HepG2 (cell line): Measurements from ENCODE around the gene SLC18A3. TPM values are rescaled to one million over a fixed set of nuclear protein-coding genes. Genes with fewer than 3 reads are reported as not detected.

ENCODE experiments used
- ATAC-seq: fragments of 200-7000 bp; cut with Tn5 transposase; 3 replicates; pipeline ENCODE4 v1.9.1; 2020; ENCODE audit warnings: mild to moderate bottlenecking, moderate library complexity
- BruUV-seq: library from RNA; stranded (reverse); fragments of 400-500 nt; replicated peaks from 2 replicates; lab custom pipeline; 2021; lab: Mats Ljungman, UMichigan
- CTCF ChIA-PET: fragments of 300-600 bp; formaldehyde crosslinking; extraction: SDS; loops from one replicate; lab custom pipeline; 2021; ENCODE audit warnings: low total read pairs, inconsistent platforms, low intra/inter-chr PET ratio; lab: Yijun Ruan, JAX
- POLR2A ChIA-PET: fragments of 350-600 bp; sonication (Branson Sonifier 250); formaldehyde crosslinking; loops from one replicate; lab custom pipeline; 2020; ENCODE audit warnings: antibody characterized with exemption, inconsistent platforms; lab: Yijun Ruan, JAX
- DNase-seq: peaks from one replicate; pipeline ENCODE4 v3.0.0-alpha.2; 2015; ENCODE audit warnings: low spot score
- FAIRE-seq: peaks from 3 replicates; lab custom pipeline; 2011; peaks lifted over from hg19 to GRCh38; lab: Jason Lieb, UNC
- H2AFZ ChIP-seq: one replicate; pipeline ENCODE4 v1.6.1; 2011; ENCODE audit warnings: low read length, inconsistent platforms
- H3K27ac ChIP-seq: fragments of 300-600 bp; 3 replicates; pipeline ENCODE4 v1.8.0; 2011; ENCODE audit warnings: mixed run types, mild to moderate bottlenecking, mixed read lengths, low read length, inconsistent platforms; ENCODE audit not compliant: insufficient read depth; ENCODE audit errors: extremely low read length
- H3K27me3 ChIP-seq, 2 experiments: fragments of 200-600 bp in 1 of 2; 2 replicates in 1 of 2; 3 replicates in 1 of 2; pipeline versions ENCODE4 v1.6.0 to v1.8.0; 2011; ENCODE audit warnings: low read length in 2 of 2, mild to moderate bottlenecking in 2 of 2, moderate library complexity in 2 of 2, inconsistent platforms in 1 of 2; ENCODE audit not compliant: insufficient read depth in 2 of 2, control insufficient read depth in 1 of 2
- H3K36me3 ChIP-seq, 2 experiments: fragments of 200-600 bp in 1 of 2; replicated peaks in 1 of 2; 2 replicates in 1 of 2; 3 replicates in 1 of 2; pipeline versions ENCODE4 v1.5.1 to v1.8.0; 2011; ENCODE audit warnings: low read length in 2 of 2, inconsistent platforms in 1 of 2; ENCODE audit not compliant: insufficient read depth in 2 of 2, control insufficient read depth in 1 of 2
- H3K4me1 ChIP-seq: 2 replicates; pipeline ENCODE4 v1.5.1; 2012; ENCODE audit warnings: low read length, inconsistent platforms; ENCODE audit not compliant: insufficient read depth
- H3K4me2 ChIP-seq: 2 replicates; pipeline ENCODE4 v1.6.0; 2011; ENCODE audit warnings: low read depth, low read length, inconsistent platforms
- H3K4me3 ChIP-seq, 3 experiments: fragments of 200-600 bp in 1 of 3; sonication (generic), shearing (Covaris generic) in 1 of 3; replicated peaks in 1 of 3; 2 replicates each; pipeline ENCODE4 v1.5.1; 2011 to 2016; ENCODE audit warnings: low read length in 3 of 3, inconsistent platforms in 2 of 3, low read depth in 2 of 3, mild to moderate bottlenecking in 2 of 3, control low read depth in 1 of 3, mixed read lengths in 1 of 3; ENCODE audit not compliant: insufficient read depth in 1 of 3
- H3K79me2 ChIP-seq: one replicate; pipeline ENCODE4 v1.6.1; 2011; ENCODE audit warnings: low read length, inconsistent platforms; ENCODE audit not compliant: insufficient read depth
- H3K9ac ChIP-seq: 2 replicates; pipeline ENCODE4 v1.6.0; 2011; ENCODE audit warnings: mild to moderate bottlenecking, low read depth, low read length, inconsistent platforms; ENCODE audit not compliant: insufficient read depth
- H3K9me3 ChIP-seq: 2 replicates; pipeline ENCODE4 v1.5.1; 2012; ENCODE audit warnings: mild to moderate bottlenecking, low read length
- H4K20me1 ChIP-seq: 2 replicates; pipeline ENCODE4 v1.6.0; 2011; ENCODE audit warnings: inconsistent platforms, mild to moderate bottlenecking, low read length, moderate library complexity; ENCODE audit not compliant: insufficient read depth
- BRD4 ChIP-seq: sonication (generic); formaldehyde crosslinking; IDR thresholded peaks from 2 replicates; pipeline ENCODE4 v1.4.0; 2020; ENCODE audit warnings: missing genetic modification reagents
- HES4 ChIP-seq: sonication (generic); formaldehyde crosslinking; IDR thresholded peaks from 2 replicates; pipeline ENCODE4 v1.9.0; 2021; ENCODE audit warnings: mild to moderate bottlenecking, missing genetic modification reagents, borderline replicate concordance
- ZKSCAN8 ChIP-seq: IDR thresholded peaks from 2 replicates; pipeline ENCODE4 v1.6.1; 2016; ENCODE audit warnings: borderline replicate concordance, missing genetic modification reagents, missing compliant biosample characterization
- ZNF225 ChIP-seq: sonication (generic); formaldehyde crosslinking; IDR thresholded peaks from 2 replicates; pipeline ENCODE4 v1.4.0; 2020; ENCODE audit warnings: mild to moderate bottlenecking, missing genetic modification reagents
- ZNF326 ChIP-seq: sonication (generic); formaldehyde crosslinking; IDR thresholded peaks from 2 replicates; pipeline ENCODE4 v1.4.0; 2020; ENCODE audit warnings: missing genetic modification reagents, borderline replicate concordance
- ZNF547 ChIP-seq: sonication (generic); formaldehyde crosslinking; IDR thresholded peaks from 2 replicates; pipeline ENCODE4 v1.5.1; 2020; ENCODE audit warnings: mild to moderate bottlenecking, missing genetic modification reagents
- ZNF883 ChIP-seq: sonication (generic); formaldehyde crosslinking; IDR thresholded peaks from 2 replicates; pipeline ENCODE4 v1.5.1; 2020; ENCODE audit warnings: mild to moderate bottlenecking, missing genetic modification reagents; ENCODE audit errors: not compliant biosample characterization
- WGBS: methylation state at CpG from one replicate; pipeline ENCODE4 v1.1.6; 2017; ENCODE audit warnings: low lambda C conversion rate; 5-methylcytosine and 5-hydroxymethylcytosine counted together
- in situ Hi-C: cut with HindIII; loops from 2 replicates; pipeline ENCODE4 v1.10.0; 2017; ENCODE audit warnings: low pct_unique_long_range_greater_than_20kb; ENCODE audit not compliant: extremely low pct_ligation_motif_present
- intact Hi-C: fragments of 100-400 bp; cut with micrococcal nuclease; formaldehyde crosslinking; loops from one replicate; pipeline ENCODE4 v1.10.0; 2022; ENCODE audit not compliant: unreplicated experiment
- polyA plus RNA-seq, 8 experiments: library from polyadenylated mRNA; depleted of rRNA in 3 of 8; stranded (reverse) in 7 of 8; unstranded in 1 of 8; fragments of >200 nt; fragmentation: Illumina TruSeq in 4 of 8; extraction: Trizol in 4 of 8; gene quantifications; 2 replicates each; pipeline versions ENCODE4 v1.2.1 to v1.2.3, GENCODE V29; 2011 to 2016; ENCODE audit warnings: low read depth in 4 of 8, missing spikeins in 1 of 8, mixed read lengths in 1 of 8; ENCODE audit not compliant: insufficient read depth in 1 of 8
- total RNA-seq, 5 experiments: library from RNA; depleted of rRNA; stranded (reverse); fragments of >200 nt; fragmentation: Illumina TruSeq; extraction: Trizol; gene quantifications; 2 replicates each; pipeline ENCODE4 v1.2.3, GENCODE V29; 2016; ENCODE audit warnings: low read depth in 1 of 5
- TF ChIP-seq, protein P1 (sequence below): sonication (generic); formaldehyde crosslinking; IDR thresholded peaks from 2 replicates; pipeline ENCODE4 v1.4.0; 2020; ENCODE audit warnings: missing genetic modification reagents, borderline replicate concordance
- TF ChIP-seq, protein P2 (sequence below): sonication (generic); formaldehyde crosslinking; IDR thresholded peaks from 2 replicates; pipeline ENCODE4 v1.8.0; 2022; ENCODE audit warnings: missing genetic modification reagents, mild to moderate bottlenecking, borderline replicate concordance
- TF ChIP-seq, protein P3 (sequence below): sonication (generic); formaldehyde crosslinking; IDR thresholded peaks from 2 replicates; pipeline ENCODE4 v1.4.0; 2020; ENCODE audit warnings: missing genetic modification reagents
- TF ChIP-seq, protein P4 (sequence below): sonication (generic); formaldehyde crosslinking; IDR thresholded peaks from 2 replicates; pipeline ENCODE4 v1.4.0; 2020; ENCODE audit warnings: mild to moderate bottlenecking, missing genetic modification reagents

SLC18A3 gene
- total and polyA plus RNA-seq, 2 of the 13 experiments (the other 11 are each of a cell fraction or from before 2014, with no cell fraction given): not detected

DNA sequence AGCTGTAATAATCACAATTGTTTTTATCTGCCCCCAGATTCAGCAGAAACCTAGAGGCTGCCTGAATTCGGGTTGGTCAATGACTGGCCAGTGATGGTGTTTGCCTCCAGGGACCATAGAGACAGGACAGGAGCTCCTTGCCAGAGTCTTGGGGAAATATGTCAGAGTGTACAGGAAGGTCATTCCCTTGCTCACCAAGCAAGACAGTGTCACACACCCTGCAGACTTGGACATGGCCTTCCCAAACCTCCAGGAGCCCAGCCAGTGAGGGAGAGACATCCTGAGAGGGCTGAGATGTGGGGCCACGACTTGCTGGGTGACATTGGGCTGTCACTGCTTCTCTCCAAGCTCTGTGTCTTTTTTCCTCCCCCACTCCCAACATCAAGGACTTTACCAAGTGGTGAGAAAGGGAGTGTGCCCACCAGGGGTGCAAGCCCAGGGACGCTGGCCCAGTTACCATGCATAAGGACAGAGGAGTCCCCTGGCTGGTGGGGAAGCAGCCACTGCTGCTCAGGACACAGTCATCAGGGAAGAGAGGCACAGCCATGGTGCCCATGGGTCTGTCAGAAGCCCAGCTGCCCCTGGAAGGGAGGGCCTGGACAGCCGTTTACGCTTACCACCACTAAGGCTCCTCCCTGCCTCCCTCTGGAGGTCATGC is 44.1 kb downstream of the SLC18A3 start:
- H3K9me3 ChIP-seq: peaks cover 8% of the 10 kb centered on the region
- intact Hi-C loops: no loop called here
- H3K79me2 ChIP-seq: no peaks in the 10 kb centered on the region
- H3K27me3 ChIP-seq: peaks cover 1 to 11% of the 10 kb centered on the region in 2 experiments; a peak in 2 of 5 replicates
- no peak overlapping the region for H3K27ac ChIP-seq
- no peak overlapping the region for H2AFZ ChIP-seq
- no peak for FAIRE-seq
- ChIA-PET POLR2A (no interaction called here), CTCF (no interaction called here)
- no peak overlapping the region for H3K4me2 ChIP-seq
- peaks cover 13% of the 10 kb centered on the region for H3K4me1 ChIP-seq
- no peak for ATAC-seq
- H4K20me1 ChIP-seq: no peaks in the 10 kb centered on the region
- no peak overlapping the region for H3K9ac ChIP-seq
- WGBS: 5% methylated on average over 3 of the region's 5 CpGs
- no TSS peak for BruUV-seq
- no peak for DNase-seq
- in situ Hi-C loops: no loop called here
- no peak overlapping the region for H3K4me3 ChIP-seq
- TF ChIP-seq, protein P1, sequence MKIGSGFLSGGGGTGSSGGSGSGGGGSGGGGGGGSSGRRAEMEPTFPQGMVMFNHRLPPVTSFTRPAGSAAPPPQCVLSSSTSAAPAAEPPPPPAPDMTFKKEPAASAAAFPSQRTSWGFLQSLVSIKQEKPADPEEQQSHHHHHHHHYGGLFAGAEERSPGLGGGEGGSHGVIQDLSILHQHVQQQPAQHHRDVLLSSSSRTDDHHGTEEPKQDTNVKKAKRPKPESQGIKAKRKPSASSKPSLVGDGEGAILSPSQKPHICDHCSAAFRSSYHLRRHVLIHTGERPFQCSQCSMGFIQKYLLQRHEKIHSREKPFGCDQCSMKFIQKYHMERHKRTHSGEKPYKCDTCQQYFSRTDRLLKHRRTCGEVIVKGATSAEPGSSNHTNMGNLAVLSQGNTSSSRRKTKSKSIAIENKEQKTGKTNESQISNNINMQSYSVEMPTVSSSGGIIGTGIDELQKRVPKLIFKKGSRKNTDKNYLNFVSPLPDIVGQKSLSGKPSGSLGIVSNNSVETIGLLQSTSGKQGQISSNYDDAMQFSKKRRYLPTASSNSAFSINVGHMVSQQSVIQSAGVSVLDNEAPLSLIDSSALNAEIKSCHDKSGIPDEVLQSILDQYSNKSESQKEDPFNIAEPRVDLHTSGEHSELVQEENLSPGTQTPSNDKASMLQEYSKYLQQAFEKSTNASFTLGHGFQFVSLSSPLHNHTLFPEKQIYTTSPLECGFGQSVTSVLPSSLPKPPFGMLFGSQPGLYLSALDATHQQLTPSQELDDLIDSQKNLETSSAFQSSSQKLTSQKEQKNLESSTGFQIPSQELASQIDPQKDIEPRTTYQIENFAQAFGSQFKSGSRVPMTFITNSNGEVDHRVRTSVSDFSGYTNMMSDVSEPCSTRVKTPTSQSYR: no peak
- TF ChIP-seq ZKSCAN8 (no peak), ZNF225 (no peak), BRD4 (no peak), ZNF547 (CRISPR knock-in tag) (no peak), ZNF883 (CRISPR knock-in tag) (no peak), ZNF326 (CRISPR knock-in tag) (no peak), HES4 (CRISPR knock-in tag) (no peak)
- TF ChIP-seq, protein P2, sequence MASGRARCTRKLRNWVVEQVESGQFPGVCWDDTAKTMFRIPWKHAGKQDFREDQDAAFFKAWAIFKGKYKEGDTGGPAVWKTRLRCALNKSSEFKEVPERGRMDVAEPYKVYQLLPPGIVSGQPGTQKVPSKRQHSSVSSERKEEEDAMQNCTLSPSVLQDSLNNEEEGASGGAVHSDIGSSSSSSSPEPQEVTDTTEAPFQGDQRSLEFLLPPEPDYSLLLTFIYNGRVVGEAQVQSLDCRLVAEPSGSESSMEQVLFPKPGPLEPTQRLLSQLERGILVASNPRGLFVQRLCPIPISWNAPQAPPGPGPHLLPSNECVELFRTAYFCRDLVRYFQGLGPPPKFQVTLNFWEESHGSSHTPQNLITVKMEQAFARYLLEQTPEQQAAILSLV (CRISPR knock-in tag): no peak
- TF ChIP-seq, protein P3, sequence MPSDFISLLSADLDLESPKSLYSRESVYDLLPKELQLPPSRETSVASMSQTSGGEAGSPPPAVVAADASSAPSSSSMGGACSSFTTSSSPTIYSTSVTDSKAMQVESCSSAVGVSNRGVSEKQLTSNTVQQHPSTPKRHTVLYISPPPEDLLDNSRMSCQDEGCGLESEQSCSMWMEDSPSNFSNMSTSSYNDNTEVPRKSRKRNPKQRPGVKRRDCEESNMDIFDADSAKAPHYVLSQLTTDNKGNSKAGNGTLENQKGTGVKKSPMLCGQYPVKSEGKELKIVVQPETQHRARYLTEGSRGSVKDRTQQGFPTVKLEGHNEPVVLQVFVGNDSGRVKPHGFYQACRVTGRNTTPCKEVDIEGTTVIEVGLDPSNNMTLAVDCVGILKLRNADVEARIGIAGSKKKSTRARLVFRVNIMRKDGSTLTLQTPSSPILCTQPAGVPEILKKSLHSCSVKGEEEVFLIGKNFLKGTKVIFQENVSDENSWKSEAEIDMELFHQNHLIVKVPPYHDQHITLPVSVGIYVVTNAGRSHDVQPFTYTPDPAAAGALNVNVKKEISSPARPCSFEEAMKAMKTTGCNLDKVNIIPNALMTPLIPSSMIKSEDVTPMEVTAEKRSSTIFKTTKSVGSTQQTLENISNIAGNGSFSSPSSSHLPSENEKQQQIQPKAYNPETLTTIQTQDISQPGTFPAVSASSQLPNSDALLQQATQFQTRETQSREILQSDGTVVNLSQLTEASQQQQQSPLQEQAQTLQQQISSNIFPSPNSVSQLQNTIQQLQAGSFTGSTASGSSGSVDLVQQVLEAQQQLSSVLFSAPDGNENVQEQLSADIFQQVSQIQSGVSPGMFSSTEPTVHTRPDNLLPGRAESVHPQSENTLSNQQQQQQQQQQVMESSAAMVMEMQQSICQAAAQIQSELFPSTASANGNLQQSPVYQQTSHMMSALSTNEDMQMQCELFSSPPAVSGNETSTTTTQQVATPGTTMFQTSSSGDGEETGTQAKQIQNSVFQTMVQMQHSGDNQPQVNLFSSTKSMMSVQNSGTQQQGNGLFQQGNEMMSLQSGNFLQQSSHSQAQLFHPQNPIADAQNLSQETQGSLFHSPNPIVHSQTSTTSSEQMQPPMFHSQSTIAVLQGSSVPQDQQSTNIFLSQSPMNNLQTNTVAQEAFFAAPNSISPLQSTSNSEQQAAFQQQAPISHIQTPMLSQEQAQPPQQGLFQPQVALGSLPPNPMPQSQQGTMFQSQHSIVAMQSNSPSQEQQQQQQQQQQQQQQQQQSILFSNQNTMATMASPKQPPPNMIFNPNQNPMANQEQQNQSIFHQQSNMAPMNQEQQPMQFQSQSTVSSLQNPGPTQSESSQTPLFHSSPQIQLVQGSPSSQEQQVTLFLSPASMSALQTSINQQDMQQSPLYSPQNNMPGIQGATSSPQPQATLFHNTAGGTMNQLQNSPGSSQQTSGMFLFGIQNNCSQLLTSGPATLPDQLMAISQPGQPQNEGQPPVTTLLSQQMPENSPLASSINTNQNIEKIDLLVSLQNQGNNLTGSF (CRISPR knock-in tag): no peak
- TF ChIP-seq, protein P4, sequence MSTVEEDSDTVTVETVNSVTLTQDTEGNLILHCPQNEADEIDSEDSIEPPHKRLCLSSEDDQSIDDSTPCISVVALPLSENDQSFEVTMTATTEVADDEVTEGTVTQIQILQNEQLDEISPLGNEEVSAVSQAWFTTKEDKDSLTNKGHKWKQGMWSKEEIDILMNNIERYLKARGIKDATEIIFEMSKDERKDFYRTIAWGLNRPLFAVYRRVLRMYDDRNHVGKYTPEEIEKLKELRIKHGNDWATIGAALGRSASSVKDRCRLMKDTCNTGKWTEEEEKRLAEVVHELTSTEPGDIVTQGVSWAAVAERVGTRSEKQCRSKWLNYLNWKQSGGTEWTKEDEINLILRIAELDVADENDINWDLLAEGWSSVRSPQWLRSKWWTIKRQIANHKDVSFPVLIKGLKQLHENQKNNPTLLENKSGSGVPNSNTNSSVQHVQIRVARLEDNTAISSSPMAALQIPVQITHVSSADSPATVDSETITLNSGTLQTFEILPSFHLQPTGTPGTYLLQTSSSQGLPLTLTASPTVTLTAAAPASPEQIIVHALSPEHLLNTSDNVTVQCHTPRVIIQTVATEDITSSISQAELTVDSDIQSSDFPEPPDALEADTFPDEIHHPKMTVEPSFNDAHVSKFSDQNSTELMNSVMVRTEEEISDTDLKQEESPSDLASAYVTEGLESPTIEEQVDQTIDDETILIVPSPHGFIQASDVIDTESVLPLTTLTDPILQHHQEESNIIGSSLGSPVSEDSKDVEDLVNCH: no peak
- no peaks in the 10 kb centered on the region for H3K36me3 ChIP-seq
